HEK293 (cell line): ENCODE measurements around the gene ARHGEF28.

Experiments
- CTCF ChIA-PET: fragments of 350-600 bp; formaldehyde crosslinking; extraction: SDS; loops from one replicate; lab custom pipeline; 2021; ENCODE audit warnings: antibody characterized with exemption; lab: Yijun Ruan, JAX
- POLR2A ChIA-PET: fragments of 300-600 bp; formaldehyde crosslinking; extraction: SDS; loops from one replicate; lab custom pipeline; 2020; ENCODE audit warnings: antibody characterized with exemption, inconsistent platforms; lab: Yijun Ruan, JAX
- H3K27ac ChIP-seq: fragments of 200-500 bp; sonication (Bioruptor generic); 2 replicates; pipeline ENCODE4 v1.5.1; 2014; ENCODE audit warnings: low read depth, low read length, control low read depth, inconsistent platforms; ENCODE audit errors: extremely low read depth
- H3K36me3 ChIP-seq, 2 experiments: fragments of 200-500 bp in 1 of 2; sonication (Bioruptor generic) in 1 of 2; 1 replicate in 1 of 2; 2 replicates in 1 of 2; pipeline ENCODE4 v1.5.1; 2014 to 2017; ENCODE audit warnings: inconsistent platforms in 2 of 2, low read length in 2 of 2; ENCODE audit not compliant: control insufficient read depth in 2 of 2, insufficient read depth in 1 of 2
- H3K4me1 ChIP-seq: fragments of 200-500 bp; sonication (Bioruptor generic); 2 replicates; pipeline ENCODE4 v1.5.1; 2014; ENCODE audit warnings: mild to moderate bottlenecking, low read length, inconsistent platforms; ENCODE audit not compliant: control insufficient read depth, insufficient read depth
- H3K4me3 ChIP-seq: 2 replicates; pipeline ENCODE4 v1.5.1; 2011; ENCODE audit warnings: low read depth, mild to moderate bottlenecking, control low read depth, low read length, moderate library complexity
- H3K9me3 ChIP-seq: fragments of 200-500 bp; sonication (Bioruptor generic); 2 replicates; pipeline ENCODE4 v1.5.1; 2014; ENCODE audit warnings: low read depth, low read length, inconsistent platforms; ENCODE audit not compliant: control insufficient read depth, insufficient read depth
- AEBP2 ChIP-seq: fragments of 450-650 bp; formaldehyde crosslinking; IDR thresholded peaks from 2 replicates; pipeline ENCODE4 v1.5.1; 2016; ENCODE audit warnings: missing biosample characterization, missing genetic modification characterization, borderline replicate concordance
- ATF2 ChIP-seq: fragments of 450-650 bp; formaldehyde crosslinking; IDR thresholded peaks from 2 replicates; pipeline ENCODE4 v1.5.1; 2016; ENCODE audit warnings: missing biosample characterization, missing genetic modification characterization, low read depth
- BCL11B ChIP-seq: fragments of 450-650 bp; formaldehyde crosslinking; IDR thresholded peaks from 2 replicates; pipeline ENCODE4 v1.5.1; 2016; ENCODE audit warnings: low read depth, missing biosample characterization, missing genetic modification characterization
- GFI1B ChIP-seq: fragments of 450-650 bp; formaldehyde crosslinking; IDR thresholded peaks from 2 replicates; pipeline ENCODE4 v1.5.1; 2016; ENCODE audit warnings: missing biosample characterization, missing genetic modification characterization
- SALL2 ChIP-seq: fragments of 450-650 bp; formaldehyde crosslinking; IDR thresholded peaks from 2 replicates; pipeline ENCODE4 v1.5.0; 2017; ENCODE audit warnings: missing biosample characterization, mild to moderate bottlenecking, missing genetic modification characterization, borderline replicate concordance
- ZBTB11 ChIP-seq: fragments of 450-650 bp; formaldehyde crosslinking; conservative IDR thresholded peaks from 2 replicates; pipeline ENCODE4 v1.5.1; 2016; ENCODE audit warnings: low read depth, missing biosample characterization, missing genetic modification characterization
- ZBTB6 ChIP-seq: fragments of 450-650 bp; formaldehyde crosslinking; IDR thresholded peaks from 2 replicates; pipeline ENCODE4 v1.5.1; 2017; ENCODE audit warnings: missing biosample characterization, missing genetic modification characterization
- ZFP3 ChIP-seq: fragments of 450-650 bp; formaldehyde crosslinking; IDR thresholded peaks from 2 replicates; pipeline ENCODE4 v1.5.1; 2016; ENCODE audit warnings: low read depth, missing biosample characterization, missing genetic modification characterization
- ZNF416 ChIP-seq: fragments of 450-650 bp; formaldehyde crosslinking; IDR thresholded peaks from 2 replicates; pipeline ENCODE4 v1.5.1; 2016; ENCODE audit warnings: missing biosample characterization, missing genetic modification characterization
- ZNF530 ChIP-seq: fragments of 450-650 bp; formaldehyde crosslinking; IDR thresholded peaks from 2 replicates; pipeline ENCODE4 v1.5.1; 2016; ENCODE audit warnings: low read depth, missing biosample characterization, missing genetic modification characterization
- ZNF561 ChIP-seq: fragments of 450-650 bp; IDR thresholded peaks from 2 replicates; pipeline ENCODE4 v1.5.1; 2018; ENCODE audit warnings: missing biosample characterization, missing genetic modification characterization, borderline replicate concordance
- ZNF692 ChIP-seq: fragments of 450-650 bp; formaldehyde crosslinking; IDR thresholded peaks from 2 replicates; pipeline ENCODE4 v1.5.1; 2016; ENCODE audit warnings: missing biosample characterization, missing genetic modification characterization
- ZNF768 ChIP-seq: fragments of 450-650 bp; formaldehyde crosslinking; IDR thresholded peaks from 2 replicates; pipeline ENCODE4 v1.5.1; 2018; ENCODE audit warnings: missing biosample characterization, mild to moderate bottlenecking, missing genetic modification characterization

Gene ARHGEF28

GRCh38 chr5:73952872-73953271, 326.9 kb downstream of the ARHGEF28 start:
- POLR2A ChIA-PET = no interaction called here

More at GRCh38 chr5:73952872-73953271, 326.9 kb downstream of the ARHGEF28 start:
- H3K4me1 ChIP-seq = peaks cover 8% of the 10 kb centered on the region
- no peaks in the 10 kb centered on the region for H3K36me3 ChIP-seq
- no peak overlapping the region for H3K4me3 ChIP-seq
- H3K27ac ChIP-seq = no peak overlapping the region
- TF ChIP-seq ZNF692 (no peak), ZNF530 (no peak), ATF2 (tag by site-specific recombination) (no peak), ZNF768 (no peak), ZBTB6 (no peak), ZFP3 (no peak), ZBTB11 (tag by site-specific recombination) (no peak), ZNF561 (no peak), SALL2 (tag by site-specific recombination) (no peak), GFI1B (tag by site-specific recombination) (no peak), BCL11B (no peak), ZNF416 (tag by site-specific recombination) (no peak), AEBP2 (tag by site-specific recombination) (no peak)
- CTCF ChIA-PET = no interaction called here
- H3K9me3 ChIP-seq = no peaks in the 10 kb centered on the region
